GM18907 (cell line): ENCODE data around the gene GSKIP.
"Not testable (repeated sequence)": the region's sequence is repeated elsewhere in the genome, so short reads cannot be mapped to it uniquely, and the experiment has no call there.

Experiments used
- ATAC-seq: cut with Tn5 transposase; IDR thresholded peaks from one replicate; pipeline ENCODE4 v1.9.1; 2021; ENCODE audit warnings: mild to moderate bottlenecking, moderate library complexity; ENCODE audit not compliant: unreplicated experiment

Gene GSKIP, protein sequence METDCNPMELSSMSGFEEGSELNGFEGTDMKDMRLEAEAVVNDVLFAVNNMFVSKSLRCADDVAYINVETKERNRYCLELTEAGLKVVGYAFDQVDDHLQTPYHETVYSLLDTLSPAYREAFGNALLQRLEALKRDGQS

DNA sequence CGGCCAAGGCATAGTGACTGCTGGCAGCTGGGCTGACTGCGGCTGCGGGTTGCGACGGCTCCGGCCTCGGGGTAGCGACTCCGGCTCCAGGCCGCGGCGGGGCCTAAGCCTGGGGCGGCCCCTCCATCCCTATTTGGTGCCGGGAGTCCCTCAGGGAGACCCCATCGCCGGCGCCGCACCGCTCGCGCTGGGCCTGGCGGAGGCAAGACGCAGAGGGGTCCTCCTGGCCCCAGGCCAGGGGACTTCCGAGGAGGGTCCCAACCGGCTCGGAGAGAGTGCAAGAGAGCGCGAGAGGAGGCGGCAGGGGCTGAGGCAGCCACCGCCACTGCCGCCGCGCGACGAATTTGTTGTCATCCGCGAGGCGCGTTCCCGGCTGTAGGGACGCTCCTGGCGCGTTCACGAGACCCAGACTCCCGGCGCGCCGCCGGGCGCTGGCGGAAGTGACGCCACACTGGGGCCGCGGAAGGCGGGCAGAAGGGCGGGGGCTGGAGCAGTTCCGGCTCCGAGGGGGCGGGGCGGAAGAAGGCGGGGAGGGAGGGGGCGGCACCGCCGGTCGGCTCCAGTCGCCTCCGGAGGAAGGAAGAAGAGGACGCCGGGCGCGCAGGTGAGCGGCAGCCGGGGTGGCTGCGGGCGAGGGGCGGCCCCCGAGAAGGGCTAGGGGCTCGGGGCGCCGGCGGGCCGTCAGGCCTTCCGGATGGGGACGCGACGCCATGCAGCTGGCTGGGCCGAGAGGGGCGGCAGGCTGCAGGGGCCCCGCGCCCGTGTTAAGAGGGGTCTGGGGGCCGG is at the start of gene GSKIP, which contains the start of gene ATG2B:
TSS of gene GSKIP (plus strand) at position 562 of the 786 bp plus-strand sequence. CDS start 18,722 bp downstream, outside the sequence.
TSS of gene ATG2B (minus strand) at position 377 of the 786 bp plus-strand sequence. CDS start at position 12, 365 bp downstream.
- peak; percentile 74 for ATAC-seq

DNA sequence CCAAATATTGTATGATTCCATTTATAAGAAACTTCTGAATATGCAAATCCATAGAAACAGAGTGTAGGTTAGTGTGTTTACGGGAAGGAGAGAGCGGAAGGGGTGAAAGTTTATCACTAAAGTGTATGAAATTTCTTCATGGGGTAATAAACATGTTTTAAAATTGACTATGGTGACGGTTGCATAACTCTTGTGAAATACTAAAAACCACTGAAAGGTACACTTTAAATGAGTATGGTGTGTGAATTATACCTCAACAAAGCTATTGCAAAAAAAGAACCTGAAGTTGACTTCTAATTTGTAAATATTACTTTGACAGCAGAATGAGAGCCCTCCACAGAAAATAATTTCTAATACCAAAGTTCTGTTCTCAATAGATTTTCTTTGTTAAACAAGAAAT is 47.2 kb upstream of the GSKIP start:
- ATAC-seq = no peak

DNA sequence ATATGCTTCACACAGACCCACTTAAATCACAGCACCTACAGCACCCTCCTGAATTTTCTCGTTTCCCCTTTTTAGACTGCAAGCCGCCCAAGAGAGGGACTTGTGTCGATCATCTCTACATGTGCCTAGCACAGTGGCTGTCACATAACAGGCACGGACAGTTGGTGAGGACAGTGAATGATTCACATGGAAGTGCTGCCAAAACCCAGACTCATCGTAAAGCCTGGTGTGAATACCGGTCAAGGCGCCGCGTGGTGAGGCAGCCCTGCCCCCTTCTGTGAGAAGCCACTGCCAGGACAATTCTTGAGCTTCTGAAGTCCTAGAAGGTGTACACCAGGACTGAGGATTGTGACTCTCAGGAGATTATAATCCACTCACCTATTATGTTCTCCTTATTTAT is 44.5 kb upstream of the GSKIP start:
- no peak for ATAC-seq

DNA sequence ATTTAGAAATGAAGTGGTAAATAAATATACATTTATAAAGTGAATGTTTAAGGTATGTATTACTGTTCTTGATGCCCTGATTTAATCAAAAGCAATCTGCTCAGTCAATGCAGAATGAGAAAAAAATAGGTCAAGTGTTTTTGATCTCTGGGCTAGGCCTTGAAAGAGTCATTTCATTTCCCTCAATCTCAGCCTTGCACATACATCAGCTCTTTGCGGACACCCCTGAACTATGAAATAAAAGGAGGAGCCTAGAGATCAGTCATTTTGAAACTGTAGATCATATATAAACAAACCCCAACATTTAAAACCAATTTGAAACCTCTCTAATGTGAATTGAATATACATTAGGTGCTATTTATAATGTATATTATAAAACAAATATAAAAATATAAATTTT is 42.7 kb upstream of the GSKIP start:
- ATAC-seq = no peak

DNA sequence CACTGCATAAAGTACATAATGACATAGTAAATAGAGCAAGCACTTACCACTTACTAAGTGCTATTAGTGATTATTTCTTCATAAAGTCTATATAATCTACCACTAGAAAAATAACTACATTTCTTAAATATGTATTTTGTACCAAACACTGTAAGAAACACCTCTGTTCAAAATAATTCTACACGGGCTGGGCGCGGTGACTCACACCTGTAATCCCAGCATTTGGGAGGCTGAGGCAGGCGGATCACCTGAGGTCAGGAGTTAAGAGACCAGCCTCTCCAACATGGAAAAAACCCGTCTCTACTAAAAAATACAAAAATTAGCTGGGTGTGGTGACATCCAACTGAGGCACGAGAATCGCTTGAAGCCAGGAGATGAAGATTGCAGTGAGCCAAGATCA is 39.1 kb upstream of the GSKIP start:
- ATAC-seq = no peak

DNA sequence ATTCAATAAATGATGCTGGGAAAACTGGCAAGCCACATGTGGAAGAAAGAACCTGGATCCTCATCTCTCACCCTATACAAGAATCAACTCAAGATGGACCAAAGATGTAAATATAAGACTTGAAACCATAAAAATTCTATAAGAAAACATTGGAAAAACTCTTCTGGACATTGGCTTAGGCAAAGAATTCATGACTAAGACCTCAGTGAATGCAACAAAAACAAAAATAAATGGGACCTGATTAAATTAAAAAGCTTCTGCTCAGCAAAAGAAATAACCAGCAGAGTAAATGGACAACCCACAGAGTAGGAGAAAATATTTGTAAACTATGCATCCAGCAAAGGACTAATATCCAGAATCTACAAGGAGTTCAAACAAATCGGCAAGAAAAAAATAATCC is 24.8 kb upstream of the GSKIP start:
- no peak for ATAC-seq

DNA sequence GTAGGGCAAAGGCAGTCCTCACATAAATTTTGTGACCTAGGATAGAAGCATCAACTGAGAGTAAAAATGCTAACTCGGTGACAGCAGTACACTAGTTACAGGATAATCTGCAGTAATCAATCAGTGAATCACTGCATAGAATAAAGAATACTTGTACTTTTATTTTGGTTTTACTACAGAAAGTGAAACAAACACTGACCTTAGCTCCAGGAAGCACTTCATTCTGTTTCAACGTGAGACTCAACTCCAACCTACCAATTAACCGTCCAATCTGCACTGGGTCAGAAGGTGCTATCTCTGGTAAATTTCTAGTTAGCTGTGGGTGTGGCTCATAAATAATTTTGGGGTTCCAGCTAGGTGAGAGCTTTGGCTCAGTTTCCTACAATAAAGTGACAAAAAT is 22.0 kb upstream of the GSKIP start:
- no peak for ATAC-seq

DNA sequence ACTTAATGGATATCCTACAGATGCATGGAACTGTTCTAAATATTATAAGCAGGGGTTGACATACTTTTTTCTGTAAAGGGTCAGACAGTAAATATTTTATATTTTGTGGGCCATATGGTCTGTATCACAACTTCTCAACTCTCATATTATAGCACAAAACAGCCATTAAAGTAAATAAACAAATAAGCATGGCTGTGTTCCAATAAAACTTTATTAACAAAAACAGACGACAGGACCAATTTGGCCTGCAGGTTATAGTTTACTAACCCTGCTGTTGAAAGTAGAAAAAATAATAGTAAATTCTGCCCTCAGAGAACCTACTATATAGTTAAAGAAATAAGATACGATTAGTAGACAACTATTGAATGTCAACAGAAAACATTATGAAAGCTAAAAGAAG is 17.7 kb upstream of the GSKIP start:
- no peak for ATAC-seq

DNA sequence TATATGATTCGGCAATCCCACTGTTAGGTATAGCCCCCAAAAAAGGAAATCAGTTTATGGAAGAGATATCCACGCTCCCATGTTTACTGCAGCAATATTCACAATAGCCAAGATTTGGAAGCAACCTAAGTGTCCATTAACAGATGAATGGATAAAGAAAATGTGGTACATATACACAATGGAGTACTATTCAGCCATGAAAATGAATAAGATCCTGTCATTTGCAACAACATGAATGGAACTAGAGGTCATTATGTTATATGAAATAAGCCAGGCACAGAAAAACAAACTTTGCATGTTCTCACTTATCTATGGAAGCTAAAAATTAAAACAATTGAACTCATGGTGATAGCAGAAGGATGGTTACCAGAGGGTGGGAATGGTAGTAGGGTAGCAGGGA is 15.4 kb upstream of the GSKIP start:
- not testable (repeated sequence) for ATAC-seq

DNA sequence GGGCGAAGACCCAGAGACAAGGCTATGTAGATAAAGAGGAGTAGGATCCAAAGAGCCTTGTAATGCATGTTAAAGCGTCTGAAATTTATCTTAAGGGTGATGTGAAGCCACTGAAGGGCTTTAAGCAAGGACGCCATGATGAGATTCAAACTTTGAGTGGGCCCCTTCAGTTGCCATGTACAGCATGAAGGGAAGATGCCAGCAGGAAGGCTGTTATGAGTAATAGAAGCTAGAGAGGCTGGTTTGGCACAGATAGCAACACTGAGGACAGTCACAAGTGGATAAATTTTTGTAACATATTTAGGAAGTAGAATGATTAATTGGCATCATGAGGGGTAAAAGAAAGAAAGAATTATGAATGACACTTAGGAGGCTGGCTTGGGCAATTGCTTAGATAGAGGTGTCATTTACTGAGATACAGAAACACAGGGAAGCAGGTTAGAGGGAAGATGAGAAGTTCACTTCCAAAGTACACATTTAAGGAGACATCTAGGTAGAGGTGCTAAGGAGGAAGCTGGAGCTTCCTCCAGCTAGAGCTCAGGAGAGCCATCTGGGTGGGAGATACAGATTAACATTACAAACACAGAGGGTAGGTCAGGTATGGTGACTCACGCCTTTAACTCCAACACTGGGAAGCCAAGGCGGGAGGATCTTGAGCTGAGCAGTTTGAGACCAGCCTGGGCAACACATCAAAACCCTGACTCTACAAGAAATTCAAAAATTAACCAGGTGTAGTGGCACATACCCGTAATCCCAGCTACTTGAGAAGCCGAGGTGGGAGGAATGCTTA is 13.8 kb upstream of the GSKIP start:
- ATAC-seq = no peak

DNA sequence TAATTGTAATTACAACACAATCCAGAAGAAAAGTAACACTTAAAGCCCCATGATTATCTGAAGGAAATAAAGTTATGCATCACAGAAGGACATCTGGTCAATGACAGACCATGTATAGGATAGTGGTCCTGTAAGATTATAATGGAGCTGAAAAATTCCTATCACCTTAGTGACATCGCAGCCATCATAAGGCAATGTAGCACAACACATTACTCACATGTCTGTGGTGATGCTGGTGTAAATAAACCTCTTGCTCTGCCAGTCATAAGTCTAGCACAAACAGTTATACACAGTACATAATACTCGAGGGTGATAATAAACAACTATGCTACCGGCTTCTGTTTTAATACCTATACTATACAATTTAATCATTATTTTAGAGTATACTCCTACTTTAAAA is 11.3 kb upstream of the GSKIP start:
- ATAC-seq = no peak

DNA sequence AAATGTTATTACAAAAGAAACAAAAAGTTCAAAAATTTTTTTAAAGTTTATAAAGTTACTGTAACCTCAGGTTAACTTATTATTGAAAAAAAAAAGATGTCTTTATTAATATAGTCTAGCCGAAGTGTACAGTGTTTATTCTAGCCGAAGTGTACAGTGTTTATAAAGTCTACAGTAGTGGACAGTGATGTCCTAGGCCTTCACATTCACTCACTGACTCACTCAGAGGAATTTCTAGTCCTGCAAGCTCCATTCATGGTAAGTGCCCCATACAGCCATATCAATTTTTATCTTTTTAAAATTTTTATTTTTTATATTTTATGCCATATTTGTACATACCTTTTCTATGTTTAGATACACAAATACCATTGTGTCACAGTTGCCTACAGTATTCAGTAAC is 10.6 kb upstream of the GSKIP start:
- no peak for ATAC-seq

DNA sequence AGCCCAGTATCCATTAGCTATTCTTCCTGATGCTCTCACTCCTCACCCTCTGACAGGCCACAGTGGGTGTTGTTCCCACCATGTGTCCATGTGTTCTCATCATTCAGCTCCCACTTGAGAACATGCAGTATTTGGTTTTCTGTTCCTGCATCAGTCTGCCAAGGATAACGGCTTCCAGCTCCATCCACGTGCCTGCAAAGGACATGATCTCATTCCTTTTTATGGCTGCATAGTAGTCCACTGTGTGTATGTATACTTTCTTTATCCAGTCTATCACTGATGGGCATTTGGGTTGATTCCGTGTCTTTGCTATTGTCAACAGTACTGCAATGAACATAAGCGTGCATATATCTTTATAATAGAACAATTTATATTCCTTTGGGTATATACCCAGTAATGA is 9.1 kb upstream of the GSKIP start:
- ATAC-seq = no peak

DNA sequence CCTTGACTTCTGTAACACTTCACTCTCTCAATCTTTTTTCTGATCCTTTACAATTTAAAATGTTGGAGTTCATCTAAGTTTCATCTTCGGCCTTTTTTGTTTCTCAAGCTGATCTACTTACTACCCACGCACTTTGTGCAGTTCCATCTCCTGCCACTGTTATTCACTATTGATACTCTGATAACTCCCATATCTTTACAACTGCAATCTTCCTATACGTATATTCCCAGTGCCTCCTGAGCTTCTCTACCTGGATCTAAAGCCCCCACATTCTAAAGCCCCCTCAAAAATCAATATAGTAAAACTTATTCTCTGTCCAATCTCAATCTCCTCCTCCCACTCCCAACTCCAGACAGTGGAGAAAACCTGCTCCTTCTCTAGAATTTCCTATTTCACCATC is 6.1 kb upstream of the GSKIP start:
- no peak for ATAC-seq

DNA sequence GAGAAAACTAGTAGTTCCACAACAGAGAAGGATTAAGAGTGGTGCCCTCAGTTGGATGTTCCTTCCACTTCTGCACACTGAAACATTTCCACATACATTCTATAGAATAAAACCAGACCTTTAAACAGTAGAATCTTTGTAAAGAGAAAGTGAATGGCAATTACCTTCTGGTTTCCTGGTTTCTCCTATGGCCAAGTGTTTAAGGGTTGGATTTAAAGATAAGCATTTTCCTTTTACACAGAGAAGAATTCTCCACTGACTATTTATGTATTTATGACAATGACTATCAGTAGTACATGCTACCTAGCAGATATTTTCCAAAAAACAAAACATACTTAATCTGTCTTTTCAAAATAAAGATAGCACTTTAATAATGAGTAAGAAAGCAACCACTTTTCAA is 3.4 kb upstream of the GSKIP start:
- no peak for ATAC-seq

DNA sequence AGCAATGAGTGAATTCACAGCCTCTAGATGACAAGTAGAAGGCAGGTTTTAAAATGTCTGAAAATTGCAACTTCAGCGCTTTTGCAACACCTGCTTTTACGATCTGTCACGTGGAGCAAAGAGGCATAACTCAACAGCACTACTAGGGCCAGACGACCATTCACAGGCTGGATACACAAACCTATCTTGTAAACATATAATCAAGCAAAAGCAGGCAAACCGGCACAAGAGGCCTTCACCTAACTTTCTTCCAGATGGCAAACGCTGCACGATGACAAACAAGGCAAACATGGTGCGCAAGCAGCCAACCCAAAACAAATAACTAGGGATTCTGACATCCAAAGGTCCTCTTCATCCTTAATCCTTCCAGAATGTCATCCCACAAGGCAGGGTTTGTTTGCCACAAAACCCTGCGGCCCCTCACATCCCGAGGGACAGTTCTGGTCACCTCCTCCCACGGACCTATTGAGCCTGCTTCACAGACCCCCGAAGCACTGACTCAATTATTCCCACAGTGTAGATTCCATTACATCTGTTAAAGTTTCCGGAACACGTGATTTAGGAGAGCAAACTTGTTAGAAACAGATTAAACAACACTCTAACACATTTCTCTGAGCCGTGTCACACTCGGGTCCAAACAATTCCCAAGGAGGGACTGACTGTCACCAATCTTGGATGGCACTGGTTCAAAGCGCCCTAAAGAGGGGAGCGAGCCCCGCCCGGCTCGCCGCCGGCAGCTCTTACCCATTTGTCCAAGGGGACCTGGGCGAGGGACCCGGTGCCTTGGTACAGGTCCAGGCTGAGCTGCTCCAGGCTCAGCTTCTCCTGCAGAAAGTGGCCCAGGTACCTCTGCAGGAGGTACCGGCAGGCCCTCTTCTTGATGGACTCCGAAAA is 1.0 kb upstream of the GSKIP start:
- ATAC-seq = peak; percentile 37

DNA sequence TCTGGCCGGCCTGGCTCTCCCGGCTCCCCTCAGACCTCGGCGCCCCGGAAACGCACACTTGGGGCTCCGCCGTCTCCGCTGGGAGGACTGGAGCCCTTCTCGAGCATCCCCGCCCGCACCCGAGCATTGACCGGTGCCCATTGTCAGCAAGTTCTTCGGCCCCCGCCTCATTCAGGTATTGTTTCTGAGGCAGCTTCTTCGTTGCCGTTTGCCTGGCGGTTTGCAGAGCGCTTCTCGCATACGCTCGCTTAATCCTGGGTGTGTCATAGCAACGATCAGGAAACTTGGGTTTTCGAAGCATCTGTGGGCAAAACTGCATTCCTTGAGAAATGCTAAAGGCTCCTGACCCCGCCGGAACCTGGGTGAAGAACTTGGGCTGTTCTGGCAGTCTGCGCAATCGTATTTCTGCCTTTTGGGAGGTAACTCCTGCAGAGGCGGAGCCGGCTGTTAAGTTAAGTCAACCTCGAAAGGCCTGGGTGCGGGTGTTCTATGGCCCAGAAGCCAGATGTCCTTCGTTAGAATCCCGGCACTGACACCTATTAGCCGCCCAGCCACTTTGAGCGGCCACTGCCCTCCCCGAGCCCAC is 518 bp downstream of the GSKIP start:
- peak; percentile 30 for ATAC-seq

DNA sequence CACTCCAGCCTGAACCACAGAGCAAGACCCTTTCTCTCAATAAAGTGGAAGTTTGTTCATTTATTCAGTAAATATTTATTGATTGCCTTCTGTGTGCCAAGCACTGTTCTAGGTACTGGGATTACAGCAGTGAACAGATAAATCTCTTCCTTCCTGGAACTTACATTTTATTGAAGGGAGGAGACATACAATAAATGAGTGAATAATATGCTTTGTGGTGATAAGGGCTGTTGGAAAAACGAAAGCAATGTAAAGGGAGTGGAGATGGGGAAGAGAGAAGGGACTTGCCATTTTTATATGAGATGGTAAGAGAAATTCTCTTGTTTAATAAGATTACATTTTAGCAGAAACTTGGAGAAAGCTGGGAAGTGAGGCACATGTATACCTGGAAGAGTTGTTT is 1.6 kb downstream of the GSKIP start:
- no peak for ATAC-seq

DNA sequence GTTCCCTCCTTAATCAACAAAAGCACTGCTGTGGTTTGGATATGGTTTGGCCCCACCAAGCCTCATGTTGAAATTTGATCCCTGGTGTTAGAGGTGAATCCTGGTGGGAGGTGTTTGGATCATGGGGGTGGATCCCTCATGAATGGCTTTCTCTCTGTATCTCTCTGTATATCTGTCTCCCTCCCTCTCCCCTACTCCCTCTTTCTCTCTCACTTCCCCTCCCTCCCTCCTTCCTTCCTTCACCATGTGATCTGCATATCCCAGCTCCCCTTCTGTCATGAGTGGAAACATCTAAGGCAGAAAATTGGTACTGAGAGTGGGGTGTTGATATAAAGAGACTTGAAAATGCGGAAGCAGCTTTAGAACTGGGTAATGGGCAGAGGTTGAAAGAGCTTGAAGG is 5.2 kb downstream of the GSKIP start:
- ATAC-seq = no peak

DNA sequence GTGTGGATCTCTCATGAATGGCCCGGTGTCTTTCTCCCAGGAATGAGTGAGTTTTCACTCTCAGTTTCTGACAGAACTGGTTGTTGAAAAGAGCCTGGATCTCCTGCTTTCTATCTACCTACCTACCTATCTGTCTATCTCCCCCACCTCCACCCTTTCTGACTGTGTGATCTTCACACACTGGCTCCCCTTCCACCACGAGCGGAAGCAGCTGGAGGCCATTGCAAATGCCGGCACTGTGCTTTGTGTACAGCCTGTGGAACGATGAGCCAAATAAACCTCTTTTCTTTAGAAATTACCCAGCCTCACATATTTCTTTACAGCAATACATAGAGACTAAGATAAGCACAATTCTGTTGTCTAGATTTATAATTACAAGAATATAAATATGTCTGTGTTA is 7.2 kb downstream of the GSKIP start:
- ATAC-seq = no peak

DNA sequence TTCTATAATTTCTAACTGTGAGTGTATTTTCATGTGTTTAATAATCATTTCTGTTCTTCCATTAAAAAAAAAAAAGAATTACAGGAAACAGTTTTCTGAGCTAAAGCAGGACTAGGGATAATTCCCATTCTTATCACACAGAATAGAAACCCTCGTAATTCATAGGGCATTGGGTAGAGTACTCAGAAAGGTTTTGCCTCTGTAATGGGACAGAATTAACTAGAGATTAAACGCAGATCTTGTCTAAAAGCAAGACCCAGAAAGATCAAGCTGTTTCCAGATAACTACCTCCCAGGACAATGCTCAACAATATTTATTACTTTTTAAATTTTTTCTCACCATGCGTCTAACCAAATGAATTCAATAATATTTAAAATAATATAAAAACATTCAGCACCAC is 10.2 kb downstream of the GSKIP start:
- ATAC-seq = no peak
